Small intestine (tissue), 7 donors: Measurements from ENCODE around the gene NRAS. TPM values are rescaled to one million over a fixed set of nuclear protein-coding genes. Genes with fewer than 3 reads are reported as not detected.

Experiments used
- DNase-seq, 2 donors: peaks; one replicate each; pipeline versions ENCODE4 v3.0.0 to v3.0.0-alpha.2; 2013
- FAIRE-seq: peaks from 2 replicates; lab custom pipeline; 2012; peaks lifted over from hg19 to GRCh38; lab: Jason Lieb, UNC
- H3K27ac ChIP-seq, 3 donors: one replicate each; pipeline ENCODE4 v1.5.1; 2013; ENCODE audit warnings: low read length in 2 of 3, mild to moderate bottlenecking in 2 of 3, control low read depth in 1 of 3, inconsistent platforms in 1 of 3, low read depth in 1 of 3, moderate library complexity in 1 of 3
- H3K27me3 ChIP-seq, 3 donors: one replicate each; pipeline ENCODE4 v1.6.1; 2013; ENCODE audit warnings: low read length in 3 of 3, inconsistent platforms in 1 of 3; ENCODE audit not compliant: control insufficient read depth in 3 of 3, insufficient read depth in 3 of 3
- H3K36me3 ChIP-seq, 3 donors: one replicate each; pipeline ENCODE4 v1.6.1; 2013; ENCODE audit warnings: low read length in 3 of 3, inconsistent platforms in 1 of 3, low read depth in 1 of 3, mild to moderate bottlenecking in 1 of 3, moderate library complexity in 1 of 3; ENCODE audit not compliant: control insufficient read depth in 3 of 3, insufficient read depth in 2 of 3
- H3K4me1 ChIP-seq, 3 donors: one replicate each; pipeline ENCODE4 v1.6.1; 2013; ENCODE audit warnings: low read length in 2 of 3, inconsistent platforms in 1 of 3, low read depth in 1 of 3, mild to moderate bottlenecking in 1 of 3, moderate library complexity in 1 of 3; ENCODE audit not compliant: control insufficient read depth in 3 of 3, insufficient read depth in 2 of 3
- H3K4me3 ChIP-seq, 3 donors: one replicate each; pipeline ENCODE4 v1.5.1; 2013; ENCODE audit warnings: low read length in 3 of 3, control low read depth in 1 of 3, inconsistent platforms in 1 of 3, low read depth in 1 of 3, mild to moderate bottlenecking in 1 of 3, moderate library complexity in 1 of 3
- H3K9me3 ChIP-seq, 2 donors: one replicate each; pipeline ENCODE4 v1.6.1; 2013; ENCODE audit warnings: low read depth in 1 of 2, low read length in 1 of 2; ENCODE audit not compliant: control insufficient read depth in 2 of 2, insufficient read depth in 1 of 2
- WGBS, 3 donors: extraction: QIAGEN DNeasy Blood & Tissue Kit; methylation state at CpG; one replicate each; pipeline ENCODE4 v1.1.7; 2013; 5-methylcytosine and 5-hydroxymethylcytosine counted together
- polyA plus RNA-seq, 4 donors: library from polyadenylated mRNA; stranded (reverse) in 3 of 4; unstranded in 1 of 4; fragments of 200-250 nt in 3 of 4; fragments of 120-200 nt in 1 of 4; gene quantifications; one replicate each; pipeline versions ENCODE4 v1.2.1 to v1.2.3, GENCODE V29; 2013
- donor health status: healthy with polysubstance abuse.
- donor health status: control.
- donor health status: control.
- donor health status: Bipolar disorder and iron deficiency.
- donor health status: healthy.

The NRAS gene
- polyA plus RNA-seq, 4 donors = 19.7 to 62.5 (median 21.3) TPM

GRCh38 chr1:114740331-114740730 lies 23.8 kb upstream of the NRAS start:
- Histone ChIP-seq H3K9me3 (no peaks in the 10 kb centered on the region), H3K36me3 (peaks cover 5 to 19% (median 9%) of the 10 kb centered on the region in 3 donors), H3K27ac (no peak overlapping the region), H3K4me1 (peaks cover 3 to 7% (median 6%) of the 10 kb centered on the region in 3 donors), H3K27me3 (no peaks in the 10 kb centered on the region), H3K4me3 (no peak overlapping the region)
- no peak for DNase-seq
- FAIRE-seq = no peak
- WGBS, 3 donors = 93 to 96% (median 94%) methylated on average over 1 of the region's 1 CpG

DNA sequence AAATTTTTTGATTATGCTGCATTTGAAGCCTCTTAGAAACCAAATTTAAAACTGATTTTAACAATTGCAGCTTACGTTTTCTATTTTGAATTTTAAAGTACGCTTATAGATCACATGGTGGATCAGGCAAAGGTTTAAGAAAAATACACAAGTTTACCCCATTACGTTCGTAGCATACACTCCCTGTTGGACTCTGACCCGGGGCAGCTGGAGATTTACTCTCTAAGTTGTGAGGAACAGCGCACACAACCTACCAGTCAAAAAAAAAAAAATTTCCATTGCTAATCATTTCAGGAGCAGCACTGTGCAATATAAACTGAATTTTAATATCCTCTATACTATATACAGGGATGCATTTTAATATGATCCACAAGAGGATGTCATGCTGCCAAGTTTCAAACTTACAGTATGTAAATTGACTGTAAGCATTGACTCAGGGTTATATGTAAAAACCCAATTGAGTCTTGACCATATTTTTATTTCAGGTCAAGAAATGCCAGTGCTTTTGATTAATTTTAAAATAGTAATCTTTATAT lies 20.8 kb upstream of the NRAS start:
- Histone ChIP-seq H3K27me3 (no peaks in the 10 kb centered on the region), H3K4me1 (peaks cover 0 to 7% (median 3%) of the 10 kb centered on the region in 3 donors), H3K27ac (peak overlapping the region in 1 of 3 donors; percentile 35), H3K4me3 (no peak overlapping the region), H3K36me3 (peaks cover 13 to 18% (median 17%) of the 10 kb centered on the region in 3 donors), H3K9me3 (no peaks in the 10 kb centered on the region)
- WGBS, 3 donors = 19 to 69% (median 44%) methylated on average over 6 of the region's 6 CpGs
- no peak for FAIRE-seq
- peak; percentile 84 to 86 for DNase-seq

- peak overlapping the region in 1 of 3 donors; percentile 42 for H3K27ac ChIP-seq
- H3K36me3 ChIP-seq = peaks cover 15 to 20% (median 17%) of the 10 kb centered on the region in 3 donors
- peak; percentile 44 to 91 for DNase-seq
- peaks cover 0 to 7% (median 3%) of the 10 kb centered on the region in 3 donors for H3K4me1 ChIP-seq
- H3K27me3 ChIP-seq = no peaks in the 10 kb centered on the region
- peak; percentile 49 for FAIRE-seq
- no peak overlapping the region for H3K4me3 ChIP-seq
- WGBS, 3 donors = 19 to 67% (median 58%) methylated on average over 1 of the region's 1 CpG
- H3K9me3 ChIP-seq = no peaks in the 10 kb centered on the region
Observed at GRCh38 chr1:114735479-114735878, 18.9 kb upstream of the NRAS start.

DNA sequence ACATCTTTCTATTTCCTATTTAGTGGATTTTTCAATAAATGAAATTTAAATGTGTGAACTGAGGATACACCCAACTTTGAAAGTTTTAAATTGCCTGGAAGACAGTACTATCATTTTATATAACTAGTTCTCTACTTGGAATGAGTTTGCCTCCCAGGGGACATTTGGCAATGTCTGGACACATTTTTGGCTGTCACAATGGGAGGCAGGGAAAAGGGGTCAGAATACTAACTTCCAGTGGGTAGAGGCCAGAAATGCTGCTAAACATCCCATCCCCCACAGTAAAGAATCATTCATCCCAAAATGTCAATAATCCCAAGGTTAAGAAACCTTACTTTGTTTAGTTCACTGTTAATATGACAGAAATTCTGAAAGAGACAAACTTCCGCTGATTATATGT lies 13.2 kb upstream of the NRAS start:
- no peaks in the 10 kb centered on the region for H3K9me3 ChIP-seq
- no peak overlapping the region for H3K27ac ChIP-seq
- 93 to 100% (median 97%) methylated on average over 1 of the region's 1 CpG for WGBS, 3 donors
- H3K4me3 ChIP-seq = no peak overlapping the region
- H3K27me3 ChIP-seq = no peaks in the 10 kb centered on the region
- DNase-seq (no peak), FAIRE-seq (no peak)
- no peaks in the 10 kb centered on the region for H3K4me1 ChIP-seq
- H3K36me3 ChIP-seq = peaks cover 18 to 32% (median 21%) of the 10 kb centered on the region in 3 donors

DNA sequence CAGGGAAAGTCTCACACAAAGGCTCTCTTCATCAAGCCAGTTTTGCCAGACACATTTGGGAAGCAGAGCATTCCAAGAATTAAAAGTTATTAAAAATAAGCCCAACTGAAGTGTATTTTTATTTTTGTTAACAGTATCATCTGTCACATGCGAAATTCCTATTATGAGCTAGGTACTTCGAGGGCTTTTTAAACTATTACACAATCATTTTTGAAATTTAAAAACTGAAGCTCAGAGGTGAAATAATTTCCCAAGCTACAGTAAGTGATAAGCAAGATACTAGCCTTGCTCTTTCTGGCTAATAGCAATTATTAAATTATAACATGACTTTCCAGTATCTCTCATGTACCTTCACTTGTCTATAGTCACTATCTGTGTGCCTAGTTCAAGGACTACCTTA lies 12.0 kb upstream of the NRAS start:
- WGBS, 3 donors = 88 to 93% (median 92%) methylated on average over 2 of the region's 2 CpGs
- Histone ChIP-seq H3K27me3 (no peaks in the 10 kb centered on the region), H3K4me3 (no peak overlapping the region), H3K9me3 (no peaks in the 10 kb centered on the region), H3K4me1 (no peaks in the 10 kb centered on the region), H3K36me3 (peaks cover 21 to 36% (median 25%) of the 10 kb centered on the region in 3 donors), H3K27ac (no peak overlapping the region)
- DNase-seq (no peak), FAIRE-seq (no peak)

DNA sequence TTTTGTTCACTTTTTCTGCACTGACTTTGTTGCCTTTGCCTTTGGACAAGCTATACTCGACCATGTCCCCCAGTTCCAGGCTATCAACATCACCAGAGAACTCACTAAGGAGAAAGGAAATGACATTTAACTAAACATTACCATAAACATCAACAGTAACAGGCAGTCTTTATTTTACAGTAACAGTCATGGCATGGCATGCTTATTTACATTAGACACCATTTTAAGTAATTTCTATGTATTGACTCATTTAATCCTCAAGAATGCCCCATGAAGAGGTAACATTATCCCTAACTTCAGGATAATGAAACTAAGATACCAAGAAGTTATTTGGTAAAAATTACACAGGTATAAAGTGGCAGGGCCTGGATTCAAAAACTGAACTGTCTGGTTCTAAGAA lies 8.7 kb upstream of the NRAS start:
- H3K9me3 ChIP-seq = no peaks in the 10 kb centered on the region
- peaks cover 19 to 26% (median 25%) of the 10 kb centered on the region in 3 donors for H3K36me3 ChIP-seq
- DNase-seq = no peak
- WGBS, 3 donors = 79 to 88% (median 81%) methylated on average over 1 of the region's 1 CpG
- no peak for FAIRE-seq
- H3K27ac ChIP-seq = no peak overlapping the region
- H3K4me1 ChIP-seq = peaks cover 0 to 5% (median 4%) of the 10 kb centered on the region in 3 donors
- H3K27me3 ChIP-seq = no peaks in the 10 kb centered on the region
- H3K4me3 ChIP-seq = no peak overlapping the region

- no peaks in the 10 kb centered on the region for H3K9me3 ChIP-seq
- no peak overlapping the region for H3K4me3 ChIP-seq
- H3K4me1 ChIP-seq = peaks cover 0 to 6% (median 4%) of the 10 kb centered on the region in 3 donors
- no peak for FAIRE-seq
- 96 to 100% (median 100%) methylated on average over 1 of the region's 1 CpG for WGBS, 3 donors
- H3K27ac ChIP-seq = no peak overlapping the region
- peaks cover 16 to 29% (median 20%) of the 10 kb centered on the region in 3 donors for H3K36me3 ChIP-seq
- DNase-seq = no peak
- no peaks in the 10 kb centered on the region for H3K27me3 ChIP-seq
Observed at GRCh38 chr1:114723915-114724314, 7.3 kb upstream of the NRAS start.

DNA sequence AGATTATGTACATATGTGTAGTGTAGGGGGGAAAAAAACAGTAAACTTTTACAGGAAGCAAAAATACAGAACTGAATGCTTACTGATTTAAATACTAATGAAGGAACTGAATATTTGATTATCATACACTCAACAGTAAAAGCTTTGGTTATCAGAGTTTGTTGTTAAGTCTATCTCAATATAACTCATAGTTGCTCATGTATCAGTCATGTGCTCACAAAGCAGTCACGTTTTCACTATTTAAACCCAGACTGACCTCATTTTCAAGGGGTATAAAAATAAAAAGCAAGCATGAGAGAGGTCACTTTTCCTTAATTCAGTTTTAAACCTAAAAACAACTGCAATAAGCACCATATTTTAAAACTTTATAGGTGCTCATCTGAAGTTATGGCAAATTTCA lies 6.9 kb upstream of the NRAS start:
- H3K4me3 ChIP-seq = no peak overlapping the region
- no peaks in the 10 kb centered on the region for H3K9me3 ChIP-seq
- peaks cover 0 to 11% (median 4%) of the 10 kb centered on the region in 3 donors for H3K4me1 ChIP-seq
- no peak overlapping the region for H3K27ac ChIP-seq
- H3K36me3 ChIP-seq = peaks cover 17 to 32% (median 22%) of the 10 kb centered on the region in 3 donors
- DNase-seq (no peak), FAIRE-seq (no peak)
- 0 to 47% (median 3%) methylated on average over 1 of the region's 1 CpG for WGBS, 3 donors
- no peaks in the 10 kb centered on the region for H3K27me3 ChIP-seq

GRCh38 chr1:114720492-114720891 lies 3.9 kb upstream of the NRAS start:
- H3K4me1 ChIP-seq = peaks cover 2 to 17% (median 4%) of the 10 kb centered on the region in 3 donors
- no peaks in the 10 kb centered on the region for H3K27me3 ChIP-seq
- FAIRE-seq (no peak), DNase-seq (peak; percentile 66 to 77)
- H3K27ac ChIP-seq = no peak overlapping the region
- peaks cover 15 to 30% (median 21%) of the 10 kb centered on the region in 3 donors for H3K36me3 ChIP-seq
- H3K9me3 ChIP-seq = no peaks in the 10 kb centered on the region
- no peak overlapping the region for H3K4me3 ChIP-seq
- 28 to 73% (median 39%) methylated on average over 4 of the region's 4 CpGs for WGBS, 3 donors
